ENCODE results near the gene FAF1.

GRCh38 chr1:50936321-50936720 is 23.7 kb downstream of the FAF1 start:
- no peak for TF ChIP-seq SP1 (IDR thresholded peaks at IDR 0.05)
- no peak for TF ChIP-seq FOXK2 (IDR thresholded peaks at IDR 0.05)
- no peak for TF ChIP-seq ZNF384 (IDR thresholded peaks at IDR 0.05)
- no peak for TF ChIP-seq NFRKB (IDR thresholded peaks at IDR 0.05)
- TF ChIP-seq LEF1 (IDR thresholded peaks at IDR 0.05; ENCODE audit: borderline replicate concordance), result no peak
- TF ChIP-seq HDGF (IDR thresholded peaks at IDR 0.05; ENCODE audit: borderline replicate concordance), result no peak
- no peak for TF ChIP-seq FOXM1 (IDR thresholded peaks at IDR 0.05; ENCODE audit: borderline replicate concordance)
- TF ChIP-seq PKNOX1 (IDR thresholded peaks at IDR 0.05), result no peak
- TF ChIP-seq FOXA1 (IDR thresholded peaks at IDR 0.05), result no peak
- TF ChIP-seq BHLHE40 (IDR thresholded peaks at IDR 0.05; ENCODE audit: borderline replicate concordance), result no peak
- no peak for TF ChIP-seq CTBP1 (IDR thresholded peaks at IDR 0.05; ENCODE audit: borderline replicate concordance)
- TF ChIP-seq ARNT (IDR thresholded peaks at IDR 0.05), result no peak
- no peak for TF ChIP-seq SUZ12 (IDR thresholded peaks at IDR 0.05)
